HG02759 (cell line): ENCODE measurements around the gene GDPD2.

Source experiments
- ATAC-seq: cut with Tn5 transposase; IDR thresholded peaks from one replicate; pipeline ENCODE4 v1.9.1; 2021; ENCODE audit warnings: mild to moderate bottlenecking, moderate library complexity; ENCODE audit not compliant: unreplicated experiment

Gene GDPD2

GRCh38 chrX:70476166-70476933 is 53.2 kb downstream of the GDPD2 start:
- ATAC-seq, result no peak

- ATAC-seq, result no peak
Observed at GRCh38 chrX:70476934-70477733, 54.0 kb downstream of the GDPD2 start.

- ATAC-seq, result no peak
Observed at GRCh38 chrX:70477734-70478075, 54.6 kb downstream of the GDPD2 start.

GRCh38 chrX:70478526-70479245 is 55.6 kb downstream of the GDPD2 start:
- no peak for ATAC-seq

- ATAC-seq, result no peak
Observed at GRCh38 chrX:70479247-70479921, 56.3 kb downstream of the GDPD2 start.

- no peak for ATAC-seq
Observed at GRCh38 chrX:70479922-70480659, 57.0 kb downstream of the GDPD2 start.

- ATAC-seq, result no peak
Observed at GRCh38 chrX:70480660-70481018, 57.5 kb downstream of the GDPD2 start.

GRCh38 chrX:70481471-70482270 is 58.6 kb downstream of the GDPD2 start:
- ATAC-seq, result no peak

- no peak for ATAC-seq
Observed at GRCh38 chrX:70482300-70482699, 59.2 kb downstream of the GDPD2 start.
